NCI-H2171 treated with DMSO at 0.1 percent for 48 hours (cell line): ENCODE data around the gene PDE4A.
A peak's percentile ranks its signal among the peaks of the same experiment; 100 is the strongest.
"Not testable (repeated sequence)": the region's sequence is repeated elsewhere in the genome, so short reads cannot be mapped to it uniquely, and the experiment has no call there.

ENCODE experiments used
- DNase-seq: peaks from one replicate; lab custom pipeline; 2025; lab: John Stamatoyannopoulos, UW

Gene PDE4A

GRCh38 chr19:10462042-10462441 lies 41.7 kb downstream of the PDE4A start:
- DNase-seq = not testable (repeated sequence)

- DNase-seq = no peak
These were observed 42.2 kb downstream of the PDE4A start for GRCh38 chr19:10462557-10462956.

- DNase-seq = no peak
These were observed 44.1 kb downstream of the PDE4A start for GRCh38 chr19:10464456-10464855.

- no peak for DNase-seq
These were observed 46.9 kb downstream of the PDE4A start for GRCh38 chr19:10467104-10467706.

GRCh38 chr19:10468133-10468532 lies 47.8 kb downstream of the PDE4A start:
- no peak for DNase-seq

- peak; percentile 45 for DNase-seq
These were observed 51.6 kb downstream of the PDE4A start for GRCh38 chr19:10471909-10472308.

DNA sequence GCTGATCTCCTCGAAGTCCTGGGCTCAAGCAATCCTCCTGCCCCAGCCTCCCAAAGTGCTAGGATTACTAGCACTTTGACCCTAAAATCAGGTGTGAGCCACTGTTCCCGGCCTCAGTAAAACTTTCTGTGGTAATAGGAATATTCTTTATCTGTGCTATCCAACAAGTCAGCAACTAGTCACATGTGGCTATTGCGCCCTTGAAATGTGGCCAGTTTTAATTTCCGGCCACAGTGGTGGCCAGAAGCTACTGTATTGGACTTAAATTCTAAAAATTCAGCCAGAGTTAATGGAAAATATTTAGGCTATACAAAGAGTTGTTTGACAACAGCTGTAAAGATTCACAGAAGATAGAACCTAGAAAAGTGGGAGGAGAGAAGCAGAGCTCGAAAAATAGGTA lies 52.9 kb downstream of the PDE4A start:
- no peak for DNase-seq

GRCh38 chr19:10474962-10475451 lies 54.7 kb downstream of the PDE4A start:
- DNase-seq = no peak

DNA sequence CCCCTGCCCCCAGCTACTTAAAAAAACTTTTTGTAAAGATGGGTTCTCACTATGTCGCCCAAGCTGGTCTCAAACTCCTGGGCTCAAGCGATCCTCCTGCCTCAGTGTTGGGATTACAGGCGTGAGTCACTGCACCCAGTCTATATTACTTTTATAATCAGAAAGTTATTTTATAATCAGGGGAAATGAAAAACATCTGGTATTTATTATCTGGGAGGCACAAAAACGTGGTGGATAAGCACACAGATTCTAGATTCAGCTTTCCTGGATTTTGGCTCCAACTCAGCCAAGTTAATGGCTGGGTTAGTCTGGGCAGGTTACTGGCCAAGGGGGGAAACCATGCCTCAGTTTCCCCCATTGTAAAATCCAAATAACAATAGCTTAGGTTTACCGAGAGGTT lies 58.1 kb downstream of the PDE4A start:
- DNase-seq = no peak

DNA sequence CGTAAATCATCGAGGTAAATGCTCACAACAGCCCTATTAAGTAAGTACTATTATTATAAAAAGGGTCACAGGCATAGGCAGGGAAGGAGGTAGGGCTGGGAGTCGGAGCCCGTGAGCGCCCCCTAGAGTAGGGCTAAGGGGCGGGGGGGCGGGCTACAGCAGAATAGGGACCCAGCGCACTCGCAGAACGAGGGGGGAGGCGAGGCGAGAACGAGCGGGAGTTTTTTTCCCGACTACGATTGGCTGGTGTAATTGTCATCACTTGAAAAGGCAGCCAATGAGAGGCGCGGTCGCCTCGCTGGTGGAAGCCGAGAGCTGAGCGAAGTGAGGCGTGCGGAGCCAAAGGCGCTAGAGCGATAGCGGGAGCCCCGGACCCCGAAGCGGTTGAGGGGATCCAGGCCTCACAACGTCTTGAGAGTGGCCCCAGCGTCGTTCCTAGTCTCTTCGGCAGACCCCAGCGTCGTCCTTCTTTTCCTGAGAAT lies 58.6 kb downstream of the PDE4A start:
- DNase-seq = peak; percentile 85

DNA sequence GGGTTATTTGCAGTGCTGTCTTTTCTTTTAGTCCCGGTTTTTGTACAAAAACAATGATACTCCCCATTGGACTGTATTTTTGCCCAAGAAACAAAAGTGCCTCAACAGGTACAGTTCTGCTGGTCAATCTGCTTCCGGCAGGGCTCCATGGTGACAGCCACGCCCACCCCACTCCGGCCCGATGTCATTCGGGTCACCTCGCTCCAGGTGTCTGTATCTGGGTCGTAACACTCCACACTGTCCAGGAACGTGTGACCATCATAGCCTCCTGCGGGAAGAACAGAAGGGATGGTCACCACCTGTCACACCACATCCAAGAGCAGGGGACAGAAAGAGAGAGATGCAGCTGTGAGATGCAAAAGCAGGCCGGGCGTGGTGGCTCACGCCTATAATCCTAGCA lies 66.2 kb downstream of the PDE4A start:
- no peak for DNase-seq

- no peak for DNase-seq
These were observed 71.2 kb downstream of the PDE4A start for GRCh38 chr19:10491472-10492047.

DNA sequence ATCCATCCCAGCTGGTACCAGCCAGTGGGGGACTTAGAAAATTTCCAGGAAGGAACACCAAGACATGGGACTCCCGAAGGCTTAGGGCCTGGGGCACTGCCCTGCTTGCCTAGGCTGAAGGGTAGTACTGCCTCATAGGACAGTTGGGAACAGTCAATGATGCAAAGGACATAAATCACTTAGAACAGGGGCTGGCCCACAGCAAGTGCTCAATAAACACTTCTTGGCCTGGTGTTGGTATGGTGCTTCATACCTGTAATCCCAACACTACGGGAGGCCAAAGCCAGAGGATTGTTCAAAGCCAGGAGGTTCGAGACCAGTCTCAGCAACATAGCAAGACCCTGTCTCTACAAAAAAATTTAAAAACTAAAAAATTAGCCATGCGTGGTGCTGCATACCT lies 77.0 kb downstream of the PDE4A start:
- no peak for DNase-seq

- DNase-seq = no peak
These were observed 79.4 kb downstream of the PDE4A start for GRCh38 chr19:10499550-10500246.

DNA sequence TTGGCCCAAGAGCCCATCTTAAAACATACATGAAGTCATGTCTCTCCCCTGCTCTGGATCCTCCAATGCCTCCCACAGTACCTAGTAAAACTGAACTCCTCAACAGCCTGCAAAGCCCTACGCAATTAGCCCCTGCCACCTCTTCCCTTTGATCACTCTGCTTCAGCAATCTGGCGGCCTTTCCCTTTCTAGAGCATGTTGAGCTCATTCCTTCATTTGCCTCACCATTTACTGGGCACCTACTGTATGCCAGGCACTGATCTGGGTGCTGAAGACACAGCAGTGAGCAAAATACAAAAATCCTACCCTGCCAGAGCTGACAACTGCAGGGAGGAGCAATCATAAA lies 79.9 kb downstream of the PDE4A start:
- no peak for DNase-seq

DNA sequence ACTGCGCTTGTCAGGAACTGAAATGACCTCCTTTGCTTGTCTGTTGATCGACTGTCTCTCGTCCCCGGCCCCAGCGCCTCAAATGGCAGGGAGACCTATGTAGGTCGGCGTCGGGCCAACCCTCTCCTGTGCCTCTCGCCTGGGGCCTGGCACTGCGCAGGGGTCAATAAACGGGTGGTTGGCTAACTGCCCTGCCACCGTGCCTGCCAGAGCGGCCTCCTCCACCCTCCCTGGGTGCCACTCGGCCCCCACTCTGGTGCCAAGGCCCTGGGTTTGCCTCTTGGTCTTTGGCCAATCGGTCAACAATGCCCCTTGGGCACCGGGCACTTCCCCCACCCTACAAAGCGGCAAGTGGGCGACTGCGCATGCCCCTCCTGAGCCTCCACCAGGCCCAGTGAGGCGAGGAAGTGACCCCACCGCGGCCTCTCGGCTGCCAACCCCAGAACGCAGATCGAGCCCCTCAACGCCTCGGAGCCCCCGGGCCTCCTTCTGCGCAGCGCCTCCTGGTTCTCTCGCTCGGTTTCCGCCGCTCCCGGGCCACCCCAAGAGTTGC lies 81.7 kb downstream of the PDE4A start:
- DNase-seq = peak; percentile 32

DNA sequence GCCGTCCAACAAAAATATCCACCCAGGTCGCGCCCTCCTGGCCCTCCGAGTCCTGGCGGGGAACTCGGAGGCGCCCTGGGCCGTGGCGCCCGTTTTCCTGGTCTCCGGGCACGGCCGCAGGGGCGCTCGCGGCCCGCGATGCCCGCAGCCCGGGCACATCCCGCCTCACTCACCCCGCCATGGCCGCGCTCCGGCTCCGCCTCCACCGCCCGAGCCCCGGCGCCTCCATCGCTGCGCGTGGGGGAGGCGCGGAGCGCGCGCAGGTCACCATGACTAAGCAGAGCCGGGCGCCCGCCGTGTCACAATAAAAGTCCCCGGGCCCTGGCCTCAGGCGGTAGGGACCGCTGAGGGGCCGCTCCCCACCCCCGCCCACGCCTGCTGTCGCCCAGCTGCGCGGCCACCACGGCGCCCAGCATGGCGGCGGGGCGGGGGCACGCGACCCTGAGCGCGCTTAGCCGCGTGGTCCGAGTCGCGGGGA lies 82.2 kb downstream of the PDE4A start:
- peak; percentile 89 for DNase-seq

GRCh38 chr19:10503002-10503789 lies 82.9 kb downstream of the PDE4A start, which contains the start of gene KEAP1:
Gene KEAP1 (minus strand): TSS chr19:10503356. CDS start chr19:10500033, 3,323 bp downstream.
- peak; percentile 65 for DNase-seq

DNA sequence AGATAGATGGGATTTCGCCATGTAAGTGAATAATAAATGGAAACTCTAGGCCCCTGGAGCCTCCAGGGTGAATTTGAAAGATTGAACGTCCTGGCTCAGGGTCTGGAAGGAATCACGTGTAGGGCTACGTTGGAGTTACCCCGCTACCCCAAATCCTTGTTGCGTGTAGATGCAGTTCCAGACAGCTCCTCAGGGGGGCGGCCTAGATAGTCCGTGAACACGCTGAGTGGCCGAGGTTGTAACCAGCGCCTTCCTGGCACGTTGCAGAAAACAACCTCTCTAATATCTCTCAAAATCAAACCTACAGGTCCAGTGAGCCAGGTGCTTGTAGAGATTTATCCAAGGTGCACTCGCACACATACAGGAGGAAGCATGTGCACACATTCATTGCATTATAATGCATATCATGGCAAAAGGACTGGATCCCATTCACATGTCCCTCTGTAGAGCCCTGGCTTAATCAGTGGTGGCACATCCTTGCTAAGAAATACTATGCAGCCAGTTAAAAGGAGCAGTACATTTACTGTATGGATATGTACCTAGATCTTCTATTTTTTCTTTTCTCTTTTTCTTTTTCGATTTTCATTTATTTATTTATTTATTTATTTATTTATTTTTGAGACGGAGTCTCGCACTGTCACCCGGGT lies 85.4 kb downstream of the PDE4A start:
- DNase-seq = peak; percentile 34

DNA sequence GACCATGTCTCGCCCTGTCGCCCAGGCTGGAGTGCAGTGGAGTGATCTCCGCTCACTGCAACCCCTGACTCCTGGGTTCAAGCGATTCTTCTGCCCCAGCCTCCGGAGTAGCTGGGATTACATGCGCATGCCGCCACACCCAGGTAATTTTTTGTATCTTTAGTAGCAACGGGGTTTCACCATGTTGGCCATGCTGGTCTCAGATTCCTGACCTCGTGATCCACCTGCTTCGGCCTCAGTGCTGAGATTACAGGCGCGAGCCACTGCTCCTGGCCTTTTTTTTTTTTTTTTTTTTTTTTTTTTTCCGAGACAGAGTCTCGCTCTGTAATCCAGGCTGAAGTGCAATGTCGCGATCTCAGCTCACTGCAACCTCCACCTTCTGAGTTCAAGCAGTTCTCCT lies 87.7 kb downstream of the PDE4A start:
- no peak for DNase-seq

GRCh38 chr19:10508707-10509106 lies 88.4 kb downstream of the PDE4A start:
- DNase-seq = no peak
